GM21423 (cell line): ENCODE data around the gene NAA15.
A peak's percentile ranks its signal among the peaks of the same experiment; 100 is the strongest.
"Not testable (repeated sequence)": the region's sequence is repeated elsewhere in the genome, so short reads cannot be mapped to it uniquely, and the experiment has no call there.

Experiments used
- ATAC-seq: cut with Tn5 transposase; IDR thresholded peaks from one replicate; pipeline ENCODE4 v1.9.1; 2021; ENCODE audit warnings: mild to moderate bottlenecking, moderate library complexity; ENCODE audit not compliant: unreplicated experiment

Gene NAA15

DNA sequence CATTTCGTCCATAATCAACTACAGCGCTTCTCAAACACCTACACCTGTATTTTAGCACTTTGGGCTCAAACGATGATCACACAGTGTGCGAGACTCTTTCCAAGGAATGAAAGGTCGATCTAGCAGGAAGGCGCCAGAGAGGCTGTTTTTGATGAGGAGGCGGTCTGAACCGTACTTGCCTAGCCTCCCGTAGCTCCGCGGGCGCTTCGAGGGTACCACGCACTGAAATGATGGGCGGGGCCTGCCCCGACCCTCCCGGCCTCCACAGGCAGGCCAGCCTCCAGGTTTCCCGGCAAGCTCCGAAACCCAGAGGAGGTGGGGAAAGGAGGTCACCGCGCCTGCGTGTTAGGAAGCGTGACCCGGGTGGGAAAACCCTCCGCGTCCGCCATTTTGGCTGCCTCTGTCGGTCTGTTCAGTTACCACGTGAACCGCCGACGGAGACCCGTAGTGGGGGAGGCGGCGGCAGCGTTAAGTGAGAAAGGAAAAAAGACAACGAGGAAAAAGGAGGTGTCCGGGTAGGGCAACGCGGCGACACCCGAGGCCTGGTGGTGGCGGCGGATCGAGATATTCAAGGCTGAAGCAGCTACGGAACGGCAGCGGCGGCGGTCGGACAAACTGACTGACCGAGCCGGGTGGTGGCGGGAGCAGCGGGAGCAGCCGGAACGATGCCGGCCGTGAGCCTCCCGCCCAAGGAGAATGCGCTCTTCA lies at the start of gene NAA15:
Gene NAA15 (plus strand): TSS at position 393 of the 708 bp plus-strand sequence. CDS start 273 bp downstream, at position 666.
- ATAC-seq, result peak; percentile 82

DNA sequence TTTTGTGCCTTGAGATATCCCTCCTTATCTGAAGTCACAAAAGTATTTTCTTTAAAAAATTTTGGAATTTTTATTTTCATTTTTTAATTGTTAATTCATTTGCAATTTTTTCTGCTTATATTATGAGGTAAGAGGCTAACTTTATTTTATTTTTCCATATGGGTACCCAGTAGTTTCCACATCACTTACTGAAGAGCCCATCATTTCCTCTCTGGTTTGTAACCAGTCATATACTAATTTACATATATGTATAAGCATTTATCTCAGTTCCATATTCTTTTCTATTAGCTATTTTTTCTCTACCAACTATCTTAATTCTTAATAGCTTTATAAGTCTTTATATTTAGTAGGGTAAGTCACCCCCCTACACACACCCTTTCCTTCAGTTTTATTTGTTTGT lies 48.3 kb upstream of the NAA15 start:
- no peak for ATAC-seq

- no peak for ATAC-seq
Observed at GRCh38 chr4:139253713-139254112, 47.6 kb upstream of the NAA15 start.

- not testable (repeated sequence) for ATAC-seq
Observed at GRCh38 chr4:139255581-139255980, 45.7 kb upstream of the NAA15 start.

DNA sequence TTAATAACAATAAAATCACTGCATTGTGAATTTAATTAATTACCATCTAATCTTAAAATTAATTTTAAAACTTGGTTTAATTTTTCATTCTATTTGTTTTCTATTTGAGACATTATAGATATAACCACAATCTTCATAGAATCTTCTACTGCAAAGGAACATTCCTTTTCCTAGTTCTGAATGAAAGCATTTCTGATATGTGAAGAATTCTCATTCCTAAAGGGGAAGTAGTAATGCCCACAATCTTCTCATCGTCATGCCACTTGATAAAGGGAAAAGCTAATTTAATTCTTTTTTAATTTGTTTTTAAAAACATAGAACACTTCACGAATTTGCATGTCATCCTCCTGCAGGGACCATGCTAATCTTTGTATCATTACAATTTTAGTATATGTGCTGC lies 45.0 kb upstream of the NAA15 start:
- ATAC-seq, result no peak

GRCh38 chr4:139265654-139266053 lies 35.7 kb upstream of the NAA15 start:
- ATAC-seq, result no peak

DNA sequence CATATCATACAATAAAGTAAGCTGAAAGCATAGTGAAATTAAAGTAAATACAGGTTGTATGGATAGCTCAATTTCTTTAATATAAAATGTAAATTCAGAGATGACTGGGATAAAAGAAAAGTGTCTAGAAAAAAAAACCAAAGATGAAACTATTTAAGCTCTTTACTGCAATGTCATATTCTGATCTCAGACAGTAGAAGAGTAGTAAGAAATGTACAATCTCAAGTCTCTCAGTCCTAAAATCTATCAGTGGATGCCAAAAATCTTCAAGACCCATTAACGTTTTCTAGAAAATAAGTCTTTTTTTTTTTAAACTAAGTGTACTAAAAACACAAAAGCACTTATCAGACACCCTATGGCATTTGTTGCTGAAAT lies 35.1 kb upstream of the NAA15 start:
- ATAC-seq, result peak; percentile 0

DNA sequence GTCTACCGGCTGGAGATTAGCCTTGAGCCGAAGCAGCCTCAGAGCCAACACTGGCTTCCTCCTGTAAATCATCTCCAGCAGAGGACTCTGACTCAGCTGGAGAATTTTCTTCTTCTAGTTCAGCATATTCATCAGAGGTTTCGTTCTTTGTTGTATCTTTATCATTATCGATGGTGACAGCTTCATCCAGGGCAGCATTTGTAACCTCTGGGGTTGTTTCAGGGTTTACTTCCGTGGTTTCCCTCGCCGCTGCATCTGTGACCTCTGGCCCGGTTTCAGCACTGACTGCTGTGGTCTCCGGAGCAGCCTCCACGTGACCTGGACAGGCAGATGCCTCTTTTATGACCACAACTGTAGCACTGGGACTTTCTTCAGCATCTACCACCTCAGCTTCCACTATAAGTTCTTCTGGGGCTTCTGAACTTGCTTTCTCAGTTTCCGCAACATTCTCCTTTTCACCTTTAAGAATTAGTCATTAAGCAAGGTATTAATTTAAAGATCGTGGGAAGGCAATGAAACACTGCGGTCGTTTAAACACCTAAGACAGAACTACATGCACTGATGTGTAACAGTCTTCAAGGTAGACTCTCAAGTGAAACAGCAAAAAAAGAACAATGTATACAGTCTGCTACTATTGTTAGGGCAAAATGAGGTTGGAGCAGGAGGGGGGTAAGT lies 34.6 kb upstream of the NAA15 start:
- ATAC-seq, result peak; percentile 96

GRCh38 chr4:139267301-139267700 lies 34.0 kb upstream of the NAA15 start:
- ATAC-seq, result no peak

DNA sequence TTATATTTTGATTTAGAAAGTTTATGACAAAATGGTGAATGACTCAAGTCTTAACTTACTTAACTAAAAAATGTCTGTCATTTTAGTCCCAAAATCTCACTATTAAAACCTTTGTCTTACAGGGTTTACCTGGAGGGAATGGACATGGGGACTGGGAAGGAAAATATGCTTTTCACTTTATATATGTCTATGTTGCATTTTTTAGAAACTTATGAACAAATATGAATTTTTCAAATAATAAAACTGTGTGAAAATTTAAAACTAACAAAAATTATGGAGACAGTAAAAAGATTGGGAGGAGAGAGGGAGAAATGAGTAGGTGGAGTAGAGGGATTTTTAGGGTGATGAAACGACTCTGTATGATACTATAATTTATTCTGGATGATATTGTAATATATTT lies 27.5 kb upstream of the NAA15 start:
- ATAC-seq, result no peak

- ATAC-seq, result no peak
Observed at GRCh38 chr4:139274790-139275189, 26.5 kb upstream of the NAA15 start.

DNA sequence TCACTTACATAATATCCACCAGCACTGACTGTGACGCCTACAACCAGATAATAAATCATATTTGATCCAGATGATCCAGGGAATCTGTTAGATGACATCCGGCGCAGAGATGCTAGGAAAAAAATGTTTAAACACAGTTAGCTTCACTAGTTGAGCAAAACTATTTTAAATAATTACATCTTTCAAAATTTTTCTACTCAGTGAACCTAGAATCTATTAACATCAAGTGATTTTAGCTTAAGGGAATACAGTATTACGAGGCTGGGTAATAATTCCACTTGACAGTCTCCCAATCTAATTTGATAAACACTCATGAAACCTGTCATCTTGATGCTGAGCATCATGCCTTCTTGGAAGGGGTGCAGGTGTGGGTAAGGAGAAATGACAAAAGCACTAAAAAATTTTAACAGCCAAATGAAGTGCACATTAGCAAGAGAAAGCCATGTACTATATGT lies 26.0 kb upstream of the NAA15 start:
- no peak for ATAC-seq

DNA sequence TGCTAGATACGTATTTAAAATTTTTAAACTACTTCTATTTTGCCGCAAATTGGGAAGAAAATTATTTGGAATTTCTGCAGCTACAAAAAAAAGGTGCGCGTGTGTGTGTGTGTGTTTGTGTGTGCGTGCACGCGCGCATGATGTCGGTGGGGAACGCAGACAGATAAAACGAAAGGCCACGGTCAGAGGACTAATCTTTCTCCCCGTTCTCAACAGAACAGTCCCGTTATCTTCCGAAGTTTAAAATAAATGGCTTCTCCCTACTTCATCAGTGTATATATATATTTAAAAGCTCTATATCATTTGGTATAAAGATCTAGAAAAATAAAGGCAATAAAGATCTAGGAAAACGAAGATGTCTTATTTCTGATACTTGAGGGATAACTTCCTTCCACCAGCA lies 22.8 kb upstream of the NAA15 start:
- no peak for ATAC-seq

- ATAC-seq, result no peak
Observed at GRCh38 chr4:139278912-139279759, 22.2 kb upstream of the NAA15 start.

DNA sequence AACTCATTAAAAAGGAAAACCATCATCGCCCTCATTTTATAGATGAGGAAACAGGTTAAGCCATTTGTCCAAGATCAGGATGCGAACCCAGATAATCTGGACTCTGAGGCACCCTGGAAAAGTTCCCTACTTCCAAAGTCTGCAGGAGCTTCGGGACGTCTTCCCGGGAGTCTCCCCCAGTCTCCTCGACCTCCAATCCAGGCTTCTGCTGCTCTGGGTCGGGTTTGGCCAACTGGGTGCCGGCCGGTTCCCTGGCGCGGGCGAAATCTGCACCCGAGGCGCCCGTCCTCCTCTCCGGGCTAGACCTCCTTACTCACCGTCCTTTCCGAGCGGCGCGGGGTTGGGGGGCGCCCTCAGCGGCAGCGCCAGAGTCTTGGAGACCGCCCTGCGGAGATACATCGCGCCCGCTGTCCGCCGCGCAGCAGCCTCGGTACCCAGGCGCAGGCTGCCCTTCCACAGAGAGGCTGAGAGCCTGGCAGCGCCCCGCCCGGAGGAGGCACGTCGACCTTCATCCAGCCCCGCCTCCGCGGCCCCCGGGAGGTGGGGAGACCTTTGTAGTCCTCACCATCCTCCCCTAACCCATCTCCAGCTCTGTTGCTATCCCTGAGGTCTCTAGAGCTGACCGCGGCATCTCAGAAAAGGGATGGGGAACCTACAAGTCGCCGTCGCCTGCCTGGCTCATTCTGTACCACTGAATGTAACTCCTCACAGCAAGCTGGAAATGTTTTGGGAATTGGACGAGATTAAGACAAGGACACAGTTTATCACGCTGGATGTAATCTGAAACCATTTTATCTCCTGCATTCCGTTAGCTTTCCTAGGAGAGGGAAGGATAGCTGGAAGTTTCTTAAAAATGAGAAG lies 21.3 kb upstream of the NAA15 start, which contains the start of gene MGARP:
Gene MGARP (minus strand): TSS at position 466 of the 861 bp plus-strand sequence. CDS start 67 bp downstream, at position 399.
- no peak for ATAC-seq

DNA sequence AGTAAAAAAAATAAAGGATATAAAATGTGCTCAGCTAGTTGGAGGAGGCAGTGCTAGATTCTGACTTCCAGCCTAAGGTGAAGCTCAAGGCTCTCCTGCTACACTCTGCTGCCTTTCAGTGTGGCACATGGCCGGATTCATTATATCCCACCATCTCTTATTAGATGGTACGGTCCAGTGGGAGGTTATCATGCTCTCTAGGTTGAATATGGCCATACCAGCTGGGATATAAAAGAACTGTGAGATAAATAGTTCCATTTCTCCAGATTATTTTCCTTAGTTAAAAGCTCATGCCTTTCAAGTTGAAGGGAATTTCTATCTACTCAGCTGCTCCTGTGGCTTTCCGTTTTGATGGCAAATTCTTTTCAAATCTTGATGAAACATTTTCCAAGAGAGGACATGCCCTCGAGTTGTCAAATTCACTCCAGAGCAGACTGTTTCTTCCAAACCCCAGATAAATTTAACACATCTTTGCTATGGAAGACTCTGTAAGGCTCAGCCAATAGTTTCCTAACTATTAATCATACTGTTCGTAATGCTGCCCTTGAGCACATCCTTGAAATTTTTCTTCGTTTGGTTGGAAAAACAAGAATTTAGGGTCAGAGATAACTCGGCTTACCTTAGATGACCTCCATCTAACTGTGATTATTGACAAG lies 19.1 kb upstream of the NAA15 start:
- no peak for ATAC-seq

DNA sequence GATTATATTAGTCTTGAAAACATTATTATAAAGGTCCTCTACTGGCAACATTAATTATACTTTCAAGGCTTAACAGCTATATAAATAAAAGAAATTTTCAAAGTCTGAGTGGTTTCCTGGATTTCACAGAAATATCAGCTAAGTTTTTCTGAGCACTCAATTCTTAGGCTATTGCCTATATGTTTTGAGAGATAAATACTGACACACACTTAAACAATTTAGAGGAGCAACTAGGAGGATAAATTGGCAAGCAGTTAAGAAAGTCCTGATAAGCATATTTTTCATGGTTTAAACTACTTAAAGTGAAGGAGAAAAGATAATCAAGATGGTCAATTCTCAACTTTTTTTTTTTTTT lies 18.6 kb upstream of the NAA15 start:
- no peak for ATAC-seq

- no peak for ATAC-seq
Observed at GRCh38 chr4:139286186-139286698, 15.1 kb upstream of the NAA15 start.

DNA sequence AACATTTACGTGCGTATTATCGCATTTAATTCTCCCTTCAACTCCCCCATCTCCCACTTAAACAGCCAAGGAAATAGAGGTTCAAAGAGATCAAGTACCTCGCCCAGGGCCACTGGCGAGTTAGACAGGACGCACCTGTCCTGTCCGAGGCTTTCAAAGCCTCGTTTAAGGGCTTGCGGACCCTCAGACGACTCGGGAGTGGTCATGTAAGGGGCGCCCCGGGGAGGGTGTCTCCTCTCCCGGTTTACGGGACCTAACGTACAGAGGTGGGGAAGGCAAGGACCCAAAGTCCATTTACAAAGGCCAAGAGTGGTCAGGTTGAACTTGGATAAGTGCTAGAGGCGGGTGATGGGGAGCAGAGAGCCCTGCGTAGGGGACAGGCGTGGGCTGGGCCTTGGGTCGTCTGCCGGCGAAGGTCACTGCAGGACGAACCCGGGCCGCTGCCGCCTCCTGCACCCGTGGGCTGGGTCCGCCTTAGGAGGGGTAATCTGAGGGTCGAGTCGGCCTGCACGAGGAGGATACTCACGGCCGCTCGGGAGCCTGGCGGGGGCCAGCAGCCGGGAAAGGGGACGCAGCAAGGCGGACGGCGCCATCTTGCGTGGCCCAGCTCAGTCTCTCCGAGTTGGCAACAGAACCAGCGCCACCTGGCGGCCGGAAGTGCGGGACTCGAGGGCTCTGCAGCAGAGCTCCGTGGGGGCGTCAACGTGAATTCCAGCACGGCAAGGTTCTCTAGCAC lies 5.9 kb upstream of the NAA15 start:
- peak; percentile 93 for ATAC-seq
